Left kidney (tissue), 2 donors: ENCODE results near the gene GPBP1L1. TPM values are rescaled to one million over a fixed set of nuclear protein-coding genes. Genes with fewer than 3 reads are reported as not detected.
"Not testable (repeated sequence)": the region's sequence is repeated elsewhere in the genome, so short reads cannot be mapped to it uniquely, and the experiment has no call there.

ENCODE experiments used
- DNase-seq: peaks from one replicate; pipeline ENCODE4 v3.0.0-alpha.2; 2013
- polyA plus RNA-seq: library from polyadenylated mRNA; unstranded; fragments of 120-200 nt; gene quantifications from one replicate; pipeline ENCODE4 v1.2.1, GENCODE V29; 2013; ENCODE audit not compliant: insufficient read length

GPBP1L1 gene
- polyA plus RNA-seq, 1 donor = 137 TPM

GRCh38 chr1:45685308-45686014 is 872 bp downstream of the GPBP1L1 start:
- no peak for DNase-seq

GRCh38 chr1:45684402-45684801 is 1.9 kb downstream of the GPBP1L1 start:
- no peak for DNase-seq

DNA sequence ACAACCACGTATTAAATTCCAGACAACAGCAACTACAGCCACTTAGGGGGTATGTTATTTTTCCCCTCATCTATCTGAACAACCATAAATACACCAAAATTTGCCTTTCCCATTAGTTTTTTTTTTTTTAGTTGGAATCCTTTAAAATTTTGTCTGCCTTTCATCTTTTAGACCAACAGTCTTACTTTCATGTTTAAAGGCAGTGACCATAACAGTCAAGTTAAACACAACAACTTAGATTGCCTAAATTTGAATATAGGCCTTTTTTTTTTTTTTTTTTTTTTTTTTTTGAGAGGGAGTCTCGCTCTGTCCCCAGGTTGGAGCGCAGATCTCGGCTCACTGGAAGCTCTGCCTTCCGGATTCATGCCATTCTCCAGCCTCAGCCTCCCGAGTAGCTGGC is 3.4 kb downstream of the GPBP1L1 start:
- DNase-seq = no peak

- DNase-seq = no peak
These were observed 7.2 kb downstream of the GPBP1L1 start for GRCh38 chr1:45679123-45679522.

DNA sequence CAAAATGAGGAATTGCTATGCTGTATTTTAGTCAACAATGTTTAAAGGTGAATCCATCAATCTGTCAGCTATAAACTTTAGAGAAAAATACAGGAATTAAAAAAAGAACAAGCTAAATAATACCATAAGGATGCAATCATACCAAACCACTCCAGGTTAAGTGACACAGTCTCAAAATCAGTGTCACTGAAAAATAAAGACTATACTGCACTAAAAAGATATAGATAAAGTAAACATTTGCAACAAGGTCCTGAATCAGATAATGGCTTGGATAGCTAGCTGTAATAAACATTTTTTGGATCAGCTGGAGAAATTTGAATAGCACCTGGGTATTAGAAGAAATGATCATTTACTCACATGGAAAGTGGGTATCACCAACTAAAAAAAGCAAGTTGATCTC is 7.8 kb downstream of the GPBP1L1 start:
- no peak for DNase-seq

DNA sequence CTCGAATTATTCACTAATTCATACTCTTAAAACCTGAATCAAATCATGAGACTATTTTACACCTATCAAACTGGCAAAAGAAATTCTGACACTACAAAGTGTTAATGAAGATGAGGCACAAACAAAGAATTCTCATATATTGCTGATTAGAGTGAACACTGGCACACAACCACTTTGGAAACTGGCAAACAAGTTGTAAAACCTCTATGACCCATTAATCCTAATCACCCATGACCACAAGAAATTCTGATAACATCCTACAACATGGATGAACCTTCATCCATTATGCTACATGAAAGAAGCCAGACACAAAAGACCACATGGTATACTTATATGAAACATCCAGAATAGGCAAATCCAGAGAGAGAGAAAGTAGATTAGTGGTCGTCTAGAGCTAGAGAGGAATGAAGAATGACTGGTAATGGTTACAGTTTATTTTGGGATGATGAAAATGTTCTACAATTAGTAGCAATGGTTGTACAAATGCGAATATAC is 8.5 kb downstream of the GPBP1L1 start:
- no peak for DNase-seq

DNA sequence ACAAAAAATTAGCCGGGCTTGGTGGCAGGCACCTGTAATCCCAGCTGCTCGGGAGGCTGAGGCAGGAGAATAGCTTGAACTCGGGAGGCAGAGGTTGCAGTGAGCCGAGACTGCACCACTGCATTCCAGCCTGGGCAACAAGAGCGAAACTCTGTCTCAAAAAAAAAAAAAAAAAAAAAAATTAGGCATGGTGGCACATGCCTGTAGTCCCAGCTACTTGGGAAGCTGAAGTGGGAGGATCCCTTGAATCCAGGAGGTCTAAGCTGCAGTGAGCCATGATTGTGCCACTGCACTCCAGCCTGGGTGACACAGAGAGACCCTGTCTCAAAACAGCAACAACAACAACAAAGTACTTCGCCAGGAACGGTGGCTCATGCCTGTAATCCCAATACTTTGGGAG is 9.8 kb downstream of the GPBP1L1 start:
- DNase-seq = not testable (repeated sequence)

- no peak for DNase-seq
These were observed 11.9 kb downstream of the GPBP1L1 start for GRCh38 chr1:45674478-45674877.

DNA sequence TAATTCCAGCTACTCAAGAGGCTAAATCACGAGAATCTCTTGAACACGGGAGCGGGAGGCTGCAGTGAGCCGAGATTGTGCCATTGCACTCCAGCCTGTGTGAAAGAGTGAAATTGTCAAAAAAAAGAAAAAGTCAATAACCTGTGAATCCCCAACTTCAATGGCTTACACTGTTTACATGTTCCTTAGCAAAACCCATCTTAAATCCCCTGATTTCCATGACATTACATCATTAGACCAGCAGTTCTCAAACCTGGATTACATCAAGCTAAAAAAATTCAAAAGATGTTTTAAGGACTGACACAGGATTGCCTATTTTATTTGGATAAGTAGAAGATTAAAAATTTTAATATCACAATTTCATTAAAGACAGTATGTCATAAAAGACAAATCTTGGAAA is 12.4 kb downstream of the GPBP1L1 start:
- no peak for DNase-seq

- no peak for DNase-seq
These were observed 16.3 kb downstream of the GPBP1L1 start for GRCh38 chr1:45669859-45670655.

- DNase-seq = no peak
These were observed 17.0 kb downstream of the GPBP1L1 start for GRCh38 chr1:45669379-45669778.

- DNase-seq = no peak
These were observed 17.8 kb downstream of the GPBP1L1 start for GRCh38 chr1:45668526-45668925.

DNA sequence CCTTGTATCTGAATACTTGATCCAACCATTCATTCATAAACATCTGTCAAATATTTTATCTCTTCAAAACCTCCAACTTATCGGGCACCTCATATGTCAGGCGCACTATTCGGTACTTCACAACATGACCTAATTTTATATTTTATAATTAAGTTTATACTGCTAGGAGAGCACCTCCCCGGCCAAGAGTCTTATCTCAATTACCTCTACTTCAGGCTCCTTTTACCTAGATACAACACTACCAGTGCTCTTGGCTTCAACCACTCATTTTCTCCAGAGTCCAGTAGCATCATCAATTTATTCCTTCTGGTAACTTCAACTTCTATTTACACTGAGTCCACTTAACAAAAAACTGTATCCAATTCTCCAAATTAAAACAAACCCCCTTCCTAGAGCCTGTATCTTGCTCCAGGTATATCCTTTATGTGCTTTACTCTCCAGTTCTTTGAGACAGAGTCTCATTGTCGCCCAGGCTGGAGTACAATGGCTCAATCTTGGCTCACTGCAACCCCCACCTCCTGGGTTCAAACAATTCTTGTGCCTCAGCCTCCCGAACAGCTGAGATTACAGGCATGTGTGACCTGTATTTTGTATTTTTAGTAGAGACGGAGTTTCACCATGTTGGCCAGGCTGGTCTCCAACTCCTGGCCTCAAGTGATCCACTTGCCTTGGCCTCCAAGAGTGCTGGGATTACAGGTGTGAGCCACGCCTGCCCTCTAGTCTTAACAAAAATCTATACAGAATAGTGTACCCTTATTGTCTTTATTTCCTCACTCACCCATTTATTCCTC is 18.8 kb downstream of the GPBP1L1 start:
- DNase-seq = no peak

- no peak for DNase-seq
These were observed 19.5 kb downstream of the GPBP1L1 start for GRCh38 chr1:45666836-45667235.

DNA sequence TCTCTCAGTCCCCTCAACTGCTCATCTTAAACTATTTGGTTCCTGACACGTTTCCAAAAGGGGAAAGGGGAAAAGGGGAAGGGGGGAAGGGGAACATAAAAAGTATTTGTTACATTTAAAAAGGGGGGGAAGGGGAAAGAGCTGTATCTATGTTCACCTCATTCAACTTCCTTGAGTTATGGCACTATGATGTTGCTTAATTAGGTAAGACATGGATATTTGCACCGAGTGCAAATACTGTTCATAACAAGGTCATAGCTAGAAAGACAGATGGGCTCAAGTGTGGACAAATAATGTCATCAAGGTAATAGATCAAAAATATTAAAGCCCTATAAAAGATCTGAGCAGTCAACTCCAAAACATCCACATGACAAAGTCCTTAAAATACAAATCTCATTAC is 26.0 kb downstream of the GPBP1L1 start:
- DNase-seq = no peak

DNA sequence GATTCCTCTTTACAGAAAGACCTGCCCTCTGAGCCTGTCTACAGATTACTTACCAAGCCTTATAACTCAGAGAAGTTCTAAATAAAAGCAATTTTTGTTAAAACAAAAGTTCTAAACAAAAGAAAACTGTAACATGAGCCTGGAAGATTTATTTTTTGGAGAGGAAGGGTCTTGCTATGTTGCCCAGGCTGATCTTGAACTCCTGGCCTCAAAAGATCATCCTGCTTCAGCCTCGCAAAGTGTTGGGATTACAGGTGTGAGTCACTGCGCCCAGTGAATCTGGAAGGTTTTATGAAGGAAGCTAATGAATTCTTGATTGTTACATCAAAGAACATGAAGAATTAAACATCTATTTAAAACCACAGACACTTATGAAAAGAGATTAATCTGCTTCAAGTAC is 27.1 kb downstream of the GPBP1L1 start:
- DNase-seq = no peak

- DNase-seq = no peak
These were observed 28.2 kb downstream of the GPBP1L1 start for GRCh38 chr1:45658171-45658570.

DNA sequence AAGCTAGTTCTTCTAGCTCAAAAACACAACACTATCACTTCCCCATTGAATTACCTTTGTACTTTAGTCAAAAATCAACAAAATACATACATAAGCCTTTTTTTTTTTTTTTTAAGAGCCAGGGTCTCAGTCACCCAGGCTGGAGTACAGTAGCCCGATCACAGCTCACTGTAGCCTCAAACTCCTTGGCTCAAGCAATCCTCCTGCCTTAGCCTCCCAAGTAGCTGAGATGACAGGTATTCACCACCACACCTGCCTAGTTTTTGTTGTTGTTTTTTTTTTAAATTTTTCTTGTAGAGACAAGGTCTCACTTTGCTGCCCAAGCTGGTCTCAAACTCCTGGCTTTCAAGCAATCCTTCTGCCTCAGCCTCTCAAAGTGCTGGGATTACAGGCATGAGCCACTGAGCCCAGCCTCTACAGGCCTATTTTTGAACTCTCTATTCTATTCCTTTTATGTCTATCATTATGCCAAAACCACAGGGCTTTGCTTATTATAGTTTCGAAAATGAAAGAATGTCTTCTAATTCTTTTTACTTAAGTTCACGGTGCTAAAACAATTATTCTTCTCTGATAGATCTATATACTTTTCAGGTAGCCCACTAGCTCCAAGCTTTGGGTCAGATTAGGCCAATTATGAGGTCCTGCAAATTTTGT is 29.6 kb downstream of the GPBP1L1 start:
- no peak for DNase-seq

DNA sequence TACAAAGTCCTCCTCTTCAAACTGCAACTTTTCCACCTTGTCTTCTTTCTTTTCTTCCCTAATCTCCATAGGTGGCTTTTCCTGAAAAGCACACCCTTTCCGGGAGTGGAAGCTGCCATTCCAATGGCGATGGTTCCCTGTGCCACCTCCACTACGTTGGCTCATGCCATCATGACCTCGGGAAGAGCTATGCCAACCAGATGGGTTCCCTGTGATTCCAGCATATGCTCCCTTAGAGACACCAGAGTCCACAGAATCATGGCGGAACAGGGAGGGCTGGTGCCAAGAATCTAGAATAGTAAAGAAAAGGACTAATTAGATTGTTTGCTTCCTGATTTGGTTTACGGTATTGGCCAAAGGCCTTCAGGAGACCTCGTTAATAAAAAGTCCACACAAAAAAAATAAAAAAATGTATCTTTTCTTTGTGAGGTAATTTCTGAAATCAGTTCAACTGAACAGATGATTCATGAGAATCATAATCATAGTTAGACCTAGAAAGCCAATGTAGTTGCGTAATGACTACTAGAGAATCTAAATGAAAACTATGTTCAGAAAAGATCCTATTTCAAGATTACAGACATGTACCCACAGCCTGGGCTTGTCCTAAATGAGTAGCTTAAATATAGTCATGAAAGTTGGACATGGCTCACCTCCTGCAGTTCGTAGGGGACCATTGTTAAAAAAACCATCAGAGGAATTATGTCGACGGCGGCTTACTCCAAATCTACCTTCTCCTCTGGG is 31.6 kb downstream of the GPBP1L1 start:
- no peak for DNase-seq

- no peak for DNase-seq
These were observed 38.9 kb downstream of the GPBP1L1 start for GRCh38 chr1:45647248-45648021.

DNA sequence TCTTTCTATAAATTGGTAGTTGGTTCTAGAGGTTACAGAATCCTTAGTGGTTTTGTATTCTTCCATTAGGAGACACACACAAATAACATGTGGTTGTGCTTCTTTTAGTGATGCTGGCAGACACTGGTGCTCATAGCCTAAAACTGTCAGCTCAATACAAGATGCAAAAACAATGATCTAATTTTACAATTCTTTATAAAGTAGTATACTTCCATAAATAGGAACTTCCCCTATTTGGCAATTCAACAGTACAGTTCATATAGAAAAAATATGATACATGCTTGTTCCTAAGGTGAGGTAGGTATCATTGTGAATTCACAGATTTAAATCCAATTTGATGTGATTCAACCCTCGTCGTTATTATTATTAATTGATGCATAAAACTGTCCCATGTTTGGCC is 41.7 kb downstream of the GPBP1L1 start:
- DNase-seq = no peak
